MM.1S (cell line): Measurements from ENCODE around the gene ISCU.
A peak's percentile ranks its signal among the peaks of the same experiment; 100 is the strongest.
"Not testable (repeated sequence)": the region's sequence is repeated elsewhere in the genome, so short reads cannot be mapped to it uniquely, and the experiment has no call there.

Experiments
- DNase-seq: peaks from one replicate; pipeline ENCODE4 v3.0.0-alpha.2; 2015
- H2AFZ ChIP-seq: fragments of 300-600 bp; sonication (generic); 2 replicates; pipeline ENCODE4 v1.6.0; 2016; ENCODE audit warnings: antibody characterized with exemption, low read length
- H3F3A ChIP-seq: fragments of 300-600 bp; sonication (generic); 2 replicates; pipeline ENCODE4 v1.6.1; 2016; ENCODE audit warnings: mild to moderate bottlenecking, antibody characterized with exemption, low read length, moderate library complexity, mixed read lengths; ENCODE audit not compliant: insufficient read depth
- H3K27ac ChIP-seq: fragments of 300-600 bp; sonication (generic); 2 replicates; pipeline ENCODE4 v1.5.1; 2016; ENCODE audit warnings: mild to moderate bottlenecking, low read length
- H3K27me3 ChIP-seq: fragments of 300-600 bp; sonication (generic); replicated peaks from 2 replicates; pipeline ENCODE4 v1.6.0; 2016; ENCODE audit warnings: low read length; ENCODE audit not compliant: insufficient read depth
- H3K36me3 ChIP-seq: fragments of 300-600 bp; sonication (generic); replicated peaks from 2 replicates; pipeline ENCODE4 v1.6.1; 2016; ENCODE audit warnings: mild to moderate bottlenecking, low read length, mixed read lengths; ENCODE audit not compliant: insufficient read depth
- H3K4me1 ChIP-seq: fragments of 300-600 bp; sonication (generic); 2 replicates; pipeline ENCODE4 v1.6.1; 2016; ENCODE audit warnings: low read length, mixed read lengths
- H3K4me2 ChIP-seq: fragments of 300-600 bp; sonication (generic); 2 replicates; pipeline ENCODE4 v1.6.0; 2016; ENCODE audit warnings: low read depth, low read length
- H3K4me3 ChIP-seq: fragments of 300-600 bp; sonication (generic); 2 replicates; pipeline ENCODE4 v1.5.1; 2016; ENCODE audit warnings: low read length, mixed read lengths
- H3K79me2 ChIP-seq: fragments of 300-600 bp; sonication (generic); 2 replicates; pipeline ENCODE4 v1.6.1; 2016; ENCODE audit warnings: mixed run types, low read length, mixed read lengths
- H3K9ac ChIP-seq: fragments of 300-600 bp; sonication (generic); 2 replicates; pipeline ENCODE4 v1.6.1; 2016; ENCODE audit warnings: low read length, mixed read lengths
- H3K9me2 ChIP-seq: fragments of 300-600 bp; sonication (generic); replicated peaks from 2 replicates; pipeline ENCODE4 v1.6.1; 2016; ENCODE audit warnings: mild to moderate bottlenecking, low read length, mixed read lengths; ENCODE audit not compliant: insufficient read depth
- H3K9me3 ChIP-seq: fragments of 300-600 bp; sonication (generic); replicated peaks from 2 replicates; pipeline ENCODE4 v1.6.1; 2016; ENCODE audit warnings: mild to moderate bottlenecking, low read length, mixed read lengths; ENCODE audit not compliant: insufficient read depth
- H4K20me1 ChIP-seq: fragments of 300-600 bp; sonication (generic); 2 replicates; pipeline ENCODE4 v1.6.1; 2016; ENCODE audit warnings: mild to moderate bottlenecking, low read length, moderate library complexity, mixed read lengths; ENCODE audit not compliant: insufficient read depth
- CTCF ChIP-seq: fragments of 300-600 bp; sonication (generic); IDR thresholded peaks from 2 replicates; pipeline ENCODE4 v1.5.1; 2016; ENCODE audit warnings: antibody characterized with exemption, low read length, mixed read lengths
- EZH2 ChIP-seq: fragments of 300-600 bp; sonication (generic); optimal IDR thresholded peaks from 2 replicates; pipeline ENCODE3; 2017; ENCODE audit warnings: low read depth, mild to moderate bottlenecking, antibody characterized with exemption, low read length, mixed read lengths
- EZH2phosphoT487 ChIP-seq: fragments of 300-600 bp; sonication (generic); IDR thresholded peaks from 2 replicates; pipeline ENCODE4 v1.6.1; 2018; ENCODE audit warnings: antibody characterized with exemption, low read length

Gene ISCU

GRCh38 chr12:108618079-108618952 is 55.9 kb downstream of the ISCU start:
- peaks cover 4% of the 10 kb centered on the region; the same call in 1 of the 2 replicates for H4K20me1 ChIP-seq
- no peaks in the 10 kb centered on the region for H3K9me2 ChIP-seq
- H3F3A ChIP-seq = peaks cover 61% of the 10 kb centered on the region
- TF ChIP-seq CTCF (peak; percentile 97), EZH2 (no peak), EZH2phosphoT487 (no peak)
- H3K27ac ChIP-seq = peak overlapping the region; percentile 89
- H3K27me3 ChIP-seq = no peaks in the 10 kb centered on the region
- H3K4me2 ChIP-seq = peak overlapping the region; percentile 82; the same call in 1 of the 2 replicates
- peaks cover 47% of the 10 kb centered on the region for H3K79me2 ChIP-seq
- H3K4me1 ChIP-seq = peaks cover 59% of the 10 kb centered on the region
- H3K9ac ChIP-seq = peak overlapping the region; percentile 75
- H3K9me3 ChIP-seq = no peaks in the 10 kb centered on the region
- no peak overlapping the region for H3K4me3 ChIP-seq
- DNase-seq = peak; percentile 83
- H2AFZ ChIP-seq = no peak overlapping the region
- peaks cover 10% of the 10 kb centered on the region; the same call in 1 of the 2 replicates for H3K36me3 ChIP-seq

GRCh38 chr12:108618953-108619274 is 56.5 kb downstream of the ISCU start:
- not testable (repeated sequence) for H3K9me3 ChIP-seq, H3K4me3 ChIP-seq, H2AFZ ChIP-seq, H3K4me2 ChIP-seq, H4K20me1 ChIP-seq, DNase-seq, H3K9me2 ChIP-seq, H3K27me3 ChIP-seq
- Histone ChIP-seq H3K79me2 (peaks cover 53% of the 10 kb centered on the region), H3K4me1 (peaks cover 59% of the 10 kb centered on the region), H3F3A (peaks cover 61% of the 10 kb centered on the region), H3K9ac (peak overlapping the region; percentile 75; the same call in 1 of the 2 replicates), H3K27ac (peak overlapping the region; percentile 89), H3K36me3 (peaks cover 10% of the 10 kb centered on the region; the same call in 1 of the 2 replicates)
